Endothelial cell of umbilical vein (primary cell): ENCODE measurements around the gene LPAR5. TPM values are rescaled to one million over a fixed set of nuclear protein-coding genes. Genes with fewer than 3 reads are reported as not detected.

Experiments
- BruUV-seq: library from RNA; stranded (reverse); fragments of 400-500 nt; replicated peaks from 2 replicates; lab custom pipeline; 2021; lab: Mats Ljungman, UMichigan
- CTCF ChIA-PET: fragments of 300-600, 350-600 bp; sonication (Branson Sonifier 250); formaldehyde crosslinking; loops from one replicate; lab custom pipeline; 2021; ENCODE audit warnings: antibody characterized with exemption, inconsistent platforms; lab: Charles Lee
- POLR2A ChIA-PET: fragments of 300-600, 350-600 bp; sonication (Branson Sonifier 250); formaldehyde crosslinking; loops from one replicate; lab custom pipeline; 2021; ENCODE audit warnings: antibody characterized with exemption, inconsistent platforms; lab: Charles Lee
- DNase-seq: peaks from one replicate; pipeline ENCODE4 v3.0.0-alpha.2; 2011; ENCODE audit warnings: low read depth, low spot score
- FAIRE-seq: peaks from 2 replicates; lab custom pipeline; 2011; peaks lifted over from hg19 to GRCh38; lab: Jason Lieb, UNC
- H2AFZ ChIP-seq: 2 replicates; pipeline ENCODE4 v1.6.0; 2012; ENCODE audit warnings: low read depth, low read length, control low read depth, inconsistent platforms
- H3K27ac ChIP-seq: 2 replicates; pipeline ENCODE4 v1.5.1; 2011; ENCODE audit warnings: low read depth, mild to moderate bottlenecking, control low read depth, low read length, moderate library complexity; ENCODE audit not compliant: insufficient read depth
- H3K27me3 ChIP-seq, 2 experiments: 2 replicates each; pipeline versions ENCODE4 v1.6.0 to v1.6.1; 2011; ENCODE audit warnings: low read length in 2 of 2, mixed read lengths in 1 of 2; ENCODE audit not compliant: control insufficient read depth in 2 of 2, insufficient read depth in 2 of 2
- H3K36me3 ChIP-seq, 2 experiments: 2 replicates in 1 of 2; 3 replicates in 1 of 2; pipeline ENCODE4 v1.5.1; 2011; ENCODE audit warnings: low read length in 2 of 2, mild to moderate bottlenecking in 1 of 2, moderate library complexity in 1 of 2; ENCODE audit not compliant: control insufficient read depth in 2 of 2, insufficient read depth in 2 of 2; ENCODE audit errors: extremely low read depth in 1 of 2
- H3K4me1 ChIP-seq: 3 replicates; pipeline ENCODE4 v1.5.1; 2011; ENCODE audit warnings: mild to moderate bottlenecking, low read length; ENCODE audit not compliant: control insufficient read depth, insufficient read depth; ENCODE audit errors: extremely low read depth
- H3K4me2 ChIP-seq: 2 replicates; pipeline ENCODE4 v1.6.1; 2011; ENCODE audit warnings: low read length, control low read depth, mixed read lengths; ENCODE audit not compliant: insufficient read depth
- H3K4me3 ChIP-seq, 3 experiments: fragments of 200-600 bp in 1 of 3; sonication (generic), shearing (Covaris generic) in 1 of 3; replicated peaks in 1 of 3; 2 replicates each; pipeline ENCODE4 v1.5.1; 2011 to 2016; ENCODE audit warnings: control low read depth in 3 of 3, low read length in 3 of 3, mild to moderate bottlenecking in 2 of 3, inconsistent platforms in 1 of 3, low read depth in 1 of 3, moderate library complexity in 1 of 3; ENCODE audit not compliant: insufficient read depth in 1 of 3
- H3K79me2 ChIP-seq: 2 replicates; pipeline ENCODE4 v1.6.0; 2012; ENCODE audit warnings: low read length, inconsistent platforms; ENCODE audit not compliant: control insufficient read depth, insufficient read depth
- H3K9ac ChIP-seq: replicated peaks from 2 replicates; pipeline ENCODE3; 2011; ENCODE audit warnings: low read length, control low read depth; ENCODE audit not compliant: insufficient read depth; ENCODE audit errors: extremely low read depth
- H3K9me1 ChIP-seq: replicated peaks from 3 replicates; pipeline ENCODE4 v1.6.0; 2011; ENCODE audit warnings: mild to moderate bottlenecking, low read length; ENCODE audit not compliant: control insufficient read depth, insufficient read depth; ENCODE audit errors: extremely low read depth
- H3K9me3 ChIP-seq: replicated peaks from 2 replicates; pipeline ENCODE4 v1.5.1; 2012; ENCODE audit warnings: low read length, inconsistent platforms; ENCODE audit not compliant: control insufficient read depth, insufficient read depth
- H4K20me1 ChIP-seq: replicated peaks from 2 replicates; pipeline ENCODE3; 2011; ENCODE audit warnings: mild to moderate bottlenecking, low read length; ENCODE audit not compliant: control insufficient read depth, insufficient read depth; ENCODE audit errors: extremely low read depth
- EZH2 ChIP-seq: IDR thresholded peaks from 2 replicates; pipeline ENCODE4 v1.6.1; 2012; ENCODE audit warnings: borderline replicate concordance, low read depth, mild to moderate bottlenecking, moderate library complexity, low read length, inconsistent platforms; ENCODE audit not compliant: severe bottlenecking
- FOS ChIP-seq: IDR thresholded peaks from 2 replicates; pipeline ENCODE4 v1.6.1; 2011; ENCODE audit warnings: mild to moderate bottlenecking, low read length, moderate library complexity, borderline replicate concordance; ENCODE audit not compliant: insufficient read depth
- GATA2 ChIP-seq: IDR thresholded peaks from 2 replicates; pipeline ENCODE4 v1.7.0; 2011; ENCODE audit warnings: low read depth, mild to moderate bottlenecking, moderate library complexity, mixed read lengths, low read length; ENCODE audit not compliant: insufficient read length, insufficient read depth
- MYC ChIP-seq: IDR thresholded peaks from one replicate; pipeline ENCODE4 v1.6.1; 2011; ENCODE audit warnings: mild to moderate bottlenecking, low read depth, low read length
- POLR2A ChIP-seq: IDR thresholded peaks from 2 replicates; pipeline ENCODE4 v1.6.1; 2012; ENCODE audit warnings: low read depth, mild to moderate bottlenecking, control low read depth, low read length
- POLR2AphosphoS5 ChIP-seq: IDR thresholded peaks from 2 replicates; pipeline ENCODE4 v1.6.1; 2012; ENCODE audit warnings: low read depth, mild to moderate bottlenecking, control low read depth, low read length, moderate library complexity; ENCODE audit not compliant: insufficient read depth
- dilution Hi-C: fragments of 300-500 bp; cut with MboI; formaldehyde crosslinking; loops from one replicate; pipeline ENCODE4 v1.15.0; 2019; ENCODE audit warnings: low sequenced_read_pairs; ENCODE audit not compliant: extremely low pct_ligation_motif_present
- intact Hi-C: fragments of 100-400 bp; cut with micrococcal nuclease; formaldehyde crosslinking; loops from one replicate; pipeline ENCODE4 v1.10.0; 2022
- polyA plus RNA-seq, 4 experiments: library from polyadenylated mRNA; depleted of rRNA in 3 of 4; stranded (reverse) in 3 of 4; unstranded in 1 of 4; fragments of >200 nt; gene quantifications; 2 replicates each; pipeline versions ENCODE4 v1.2.1 to v1.2.3, GENCODE V29; 2011 to 2012; ENCODE audit warnings: missing spikeins in 1 of 4
- total RNA-seq: library from RNA; stranded (reverse); gene quantifications from 2 replicates; pipeline ENCODE4 v1.2.3, GENCODE V29; 2021
- TF ChIP-seq, protein P1 (sequence below): IDR thresholded peaks from 2 replicates; pipeline ENCODE4 v1.6.1; 2011; ENCODE audit not compliant: insufficient read depth, insufficient read length
- TF ChIP-seq, protein P2 (sequence below), 2 donors: IDR thresholded peaks; 1 replicate in 1 of 2; 2 replicates in 1 of 2; pipeline ENCODE4 v1.5.1; 2011; ENCODE audit warnings: low read length in 2 of 2, mild to moderate bottlenecking in 2 of 2, moderate library complexity in 2 of 2, control low read depth in 1 of 2, inconsistent platforms in 1 of 2, low read depth in 1 of 2; ENCODE audit not compliant: insufficient read depth in 1 of 2; ENCODE audit errors: extremely low read depth in 1 of 2

Gene LPAR5
- total and polyA plus RNA-seq, 2 donors (not counting 3 experiments of a cell fraction or from before 2014, with no cell fraction given), result 0.23 TPM; not detected in 1

DNA sequence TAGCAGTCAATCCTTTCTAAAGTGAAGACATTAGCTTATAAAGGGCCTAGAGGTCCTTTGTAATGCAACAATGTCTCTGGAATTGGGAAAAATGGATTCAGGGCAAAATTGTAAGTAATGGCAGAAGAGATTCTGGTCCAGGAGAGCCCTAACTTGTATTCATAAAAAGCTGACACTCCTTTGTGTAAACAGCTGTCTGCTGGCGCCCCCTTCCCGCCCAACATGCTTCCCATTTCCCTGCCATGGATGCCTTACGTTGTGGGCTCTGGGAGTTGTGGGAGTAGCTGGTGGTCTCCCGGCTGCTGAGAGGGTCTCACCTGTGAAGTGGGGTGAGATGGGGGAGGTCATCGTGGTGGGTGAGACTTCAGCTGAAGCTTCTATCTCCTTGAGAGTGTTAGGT, 9.1 kb upstream of the LPAR5 start:
- intact Hi-C loops, result no loop called here
- CTCF ChIA-PET, result interaction anchor here (0.8 to 2.2 kb wide), 9 partner anchors 9 to 31 kb away, joined by 3 to 29 read pairs (median 4); partner anchors contain the start of gene LPAR5

DNA sequence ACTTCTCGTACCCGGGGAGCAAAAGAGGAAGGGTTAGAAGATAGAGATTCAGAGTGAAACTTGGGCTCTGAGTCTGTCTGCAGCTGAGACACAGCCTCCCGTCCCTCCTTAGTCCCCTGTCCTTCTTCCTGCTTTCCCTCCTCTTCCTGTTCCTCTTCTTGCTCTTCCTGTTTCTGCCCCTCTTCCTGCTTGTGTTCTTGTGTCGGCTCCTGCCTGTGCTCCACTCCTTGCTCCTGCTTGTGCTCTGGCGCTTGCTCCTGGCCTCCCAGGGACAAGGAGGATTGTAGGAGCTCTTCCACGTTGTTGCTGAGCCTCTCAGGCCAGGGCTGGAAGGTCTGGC, 8.5 kb upstream of the LPAR5 start:
- H3K9ac ChIP-seq, result no peak overlapping the region
- no peak overlapping the region for H3K4me3 ChIP-seq
- BruUV-seq, result no TSS peak
- H3K36me3 ChIP-seq, result peaks cover 0 to 2% of the 10 kb centered on the region in 2 experiments
- H4K20me1 ChIP-seq, result no peaks in the 10 kb centered on the region
- ChIA-PET POLR2A (no interaction called here), CTCF (interaction anchor here (0.8 to 2.2 kb wide), 7 partner anchors 8 to 26 kb away, joined by 3 to 29 read pairs (median 4); partner anchors contain the start of gene LPAR5)
- DNase-seq (no peak), FAIRE-seq (no peak)
- dilution Hi-C loops (no loop called here), intact Hi-C loops (no loop called here)
- TF ChIP-seq GATA2 (no peak), MYC (no peak), EZH2 (no peak), POLR2AphosphoS5 (no peak), FOS (no peak)
- TF ChIP-seq, protein P1, sequence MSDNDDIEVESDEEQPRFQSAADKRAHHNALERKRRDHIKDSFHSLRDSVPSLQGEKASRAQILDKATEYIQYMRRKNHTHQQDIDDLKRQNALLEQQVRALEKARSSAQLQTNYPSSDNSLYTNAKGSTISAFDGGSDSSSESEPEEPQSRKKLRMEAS, result no peak
- no peaks in the 10 kb centered on the region for H3K9me1 ChIP-seq
- no peaks in the 10 kb centered on the region for H3K9me3 ChIP-seq
- H3K27ac ChIP-seq, result no peak overlapping the region
- H3K4me1 ChIP-seq, result peaks cover 4% of the 10 kb centered on the region
- peaks cover 0 to 2% of the 10 kb centered on the region in 2 experiments for H3K27me3 ChIP-seq
- no peaks in the 10 kb centered on the region for H3K79me2 ChIP-seq
- peak overlapping the region; percentile 73 for H2AFZ ChIP-seq
- H3K4me2 ChIP-seq, result no peak overlapping the region

More for the DNA sequence above, 9.1 kb upstream of the LPAR5 start:
- Histone ChIP-seq H3K9ac (no peak overlapping the region), H3K9me3 (no peaks in the 10 kb centered on the region), H3K4me2 (no peak overlapping the region), H3K79me2 (no peaks in the 10 kb centered on the region), H3K9me1 (no peaks in the 10 kb centered on the region), H3K27me3 (peaks cover 0 to 2% of the 10 kb centered on the region in 2 experiments), H2AFZ (no peak overlapping the region), H4K20me1 (no peaks in the 10 kb centered on the region), H3K36me3 (peaks cover 0 to 2% of the 10 kb centered on the region in 2 experiments), H3K4me3 (no peak overlapping the region), H3K4me1 (peaks cover 3% of the 10 kb centered on the region), H3K27ac (no peak overlapping the region)
- no TSS peak for BruUV-seq
- FAIRE-seq (no peak), DNase-seq (no peak)
- dilution Hi-C loops, result no loop called here
- POLR2A ChIA-PET, result interaction anchor here (0.5 kb wide), 1 partner anchor 177 kb away, joined by 3 read pairs; the partner anchor contains the start of gene GPR162
- TF ChIP-seq, protein P1, result no peak
- TF ChIP-seq, protein P2, sequence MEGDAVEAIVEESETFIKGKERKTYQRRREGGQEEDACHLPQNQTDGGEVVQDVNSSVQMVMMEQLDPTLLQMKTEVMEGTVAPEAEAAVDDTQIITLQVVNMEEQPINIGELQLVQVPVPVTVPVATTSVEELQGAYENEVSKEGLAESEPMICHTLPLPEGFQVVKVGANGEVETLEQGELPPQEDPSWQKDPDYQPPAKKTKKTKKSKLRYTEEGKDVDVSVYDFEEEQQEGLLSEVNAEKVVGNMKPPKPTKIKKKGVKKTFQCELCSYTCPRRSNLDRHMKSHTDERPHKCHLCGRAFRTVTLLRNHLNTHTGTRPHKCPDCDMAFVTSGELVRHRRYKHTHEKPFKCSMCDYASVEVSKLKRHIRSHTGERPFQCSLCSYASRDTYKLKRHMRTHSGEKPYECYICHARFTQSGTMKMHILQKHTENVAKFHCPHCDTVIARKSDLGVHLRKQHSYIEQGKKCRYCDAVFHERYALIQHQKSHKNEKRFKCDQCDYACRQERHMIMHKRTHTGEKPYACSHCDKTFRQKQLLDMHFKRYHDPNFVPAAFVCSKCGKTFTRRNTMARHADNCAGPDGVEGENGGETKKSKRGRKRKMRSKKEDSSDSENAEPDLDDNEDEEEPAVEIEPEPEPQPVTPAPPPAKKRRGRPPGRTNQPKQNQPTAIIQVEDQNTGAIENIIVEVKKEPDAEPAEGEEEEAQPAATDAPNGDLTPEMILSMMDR (IDR thresholded peaks at IDR 0.05; ENCODE audit: extremely low read depth in 1 of 2, insufficient read depth in 1 of 2, low read depth in 1 of 2, low read length in 2 of 2), result peak in 1 of 2 donors; percentile 5
- TF ChIP-seq POLR2A (no peak), MYC (no peak)
